ENCODE measurements around the gene BAHCC1.
A peak's percentile ranks its signal among the peaks of the same experiment; 100 is the strongest.

The BAHCC1 gene

DNA sequence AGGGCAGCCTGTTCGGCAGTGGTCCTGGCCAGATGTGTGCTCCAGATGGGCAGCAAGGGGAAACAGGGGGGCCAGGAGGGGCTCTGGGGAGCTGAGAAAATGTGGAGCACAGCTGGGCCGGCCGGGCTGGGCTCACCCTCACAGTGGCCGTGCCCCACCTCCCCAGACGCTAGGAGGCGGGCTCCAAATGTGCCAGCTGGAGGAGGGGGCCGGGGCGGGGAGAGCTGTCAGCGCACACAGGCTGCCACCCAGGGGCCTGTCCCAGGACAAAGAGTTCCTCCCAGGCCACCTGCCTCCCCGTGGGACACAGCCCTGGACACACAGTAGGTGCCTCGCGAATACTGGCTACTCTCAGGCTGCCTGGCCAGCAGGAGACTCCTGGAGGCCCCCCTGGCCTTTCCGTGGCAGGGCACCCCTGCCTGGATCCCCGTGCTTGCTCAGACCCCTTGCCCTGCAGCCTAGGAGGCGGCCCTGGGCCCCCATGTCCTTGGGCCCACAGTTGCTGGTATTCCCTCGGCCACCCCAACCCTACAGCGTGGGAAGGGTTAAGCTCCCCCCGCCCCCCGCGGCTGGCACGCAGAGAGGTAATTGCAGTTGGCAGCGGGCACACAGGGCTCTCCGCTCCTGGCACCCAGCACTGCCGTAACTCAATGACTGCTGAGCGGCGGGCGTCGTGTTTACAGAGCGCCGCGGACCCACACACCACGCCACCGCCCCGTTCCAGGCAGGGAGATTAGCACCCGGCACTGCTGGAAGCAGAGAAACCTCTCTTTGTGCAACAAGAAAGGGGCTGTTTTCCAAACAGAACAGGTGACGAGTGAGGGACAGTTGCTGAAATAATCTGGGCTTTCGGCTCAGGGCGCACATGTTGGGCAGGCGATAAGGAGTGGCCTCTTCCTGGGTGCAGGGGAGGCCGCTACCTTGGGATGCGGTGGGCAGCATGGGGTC, 32.2 kb downstream of the BAHCC1 start:
- DNase-seq (ENCODE audit: low spot score): no peak

GRCh38 chr17:81428121-81428515, 32.9 kb downstream of the BAHCC1 start:
- DNase-seq (ENCODE audit: low spot score): peak; percentile 69

DNA sequence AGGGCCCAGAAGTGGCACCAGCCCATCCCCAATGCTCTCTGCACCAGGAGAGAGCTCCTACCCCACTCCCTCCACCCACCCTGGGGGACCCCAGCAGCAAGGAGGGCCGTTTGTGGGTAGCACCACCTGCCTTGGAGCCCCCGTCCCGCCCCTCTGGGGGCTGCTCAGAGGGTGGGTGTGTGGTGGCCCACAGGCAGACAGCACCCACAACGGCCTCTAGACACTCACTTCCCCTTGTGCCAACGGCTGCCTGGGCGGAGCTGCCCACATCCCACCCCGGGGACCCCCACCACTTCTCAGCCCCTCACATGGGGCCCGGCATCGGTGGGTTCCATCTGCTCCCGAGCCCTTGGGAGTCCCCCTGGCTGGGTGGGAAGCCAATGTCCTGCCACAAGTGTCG, 33.3 kb downstream of the BAHCC1 start:
- DNase-seq (ENCODE audit: low spot score): no peak

DNA sequence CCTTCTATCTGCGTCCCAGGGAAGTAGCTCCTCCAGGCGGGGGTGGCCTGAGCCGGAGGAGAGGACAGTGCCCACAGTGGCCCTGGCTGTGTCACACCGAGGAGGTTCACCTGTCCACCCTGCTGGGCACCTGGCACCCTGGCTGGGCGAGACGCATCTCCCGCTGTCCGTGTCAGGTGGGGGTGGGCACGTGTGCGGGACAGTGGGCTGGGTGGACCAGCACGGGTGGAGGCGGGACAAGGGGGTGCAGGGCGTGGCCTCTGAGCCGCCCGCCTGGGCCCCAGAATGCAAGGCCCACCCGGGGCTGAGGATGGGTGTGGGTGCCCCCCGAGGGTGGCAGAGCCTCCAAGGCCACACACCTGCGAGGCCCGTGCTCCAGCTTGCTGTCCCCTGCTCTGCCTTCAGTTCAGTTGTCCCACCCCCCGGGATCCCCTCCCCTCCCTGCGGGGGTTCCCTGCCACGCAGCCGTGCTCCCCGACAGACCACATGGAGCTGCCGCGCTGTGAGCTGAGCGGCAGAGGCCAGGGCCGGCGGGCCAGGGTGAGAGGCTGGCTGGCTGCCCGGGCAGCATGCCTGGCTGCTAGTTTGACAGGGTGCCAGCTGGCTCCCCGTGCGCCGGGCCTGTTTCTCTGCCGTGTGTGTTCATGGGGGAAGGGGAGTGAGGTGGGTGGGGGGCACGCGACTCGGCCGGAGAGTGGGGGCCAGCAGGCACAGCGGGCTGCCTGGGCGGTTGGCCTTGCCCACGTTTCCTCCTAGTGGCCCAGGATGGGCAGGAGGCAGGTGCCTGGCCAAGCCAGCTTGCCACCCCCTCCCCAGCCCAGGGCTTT, 33.9 kb downstream of the BAHCC1 start:
- peak; percentile 78 for DNase-seq (ENCODE audit: low spot score)

DNA sequence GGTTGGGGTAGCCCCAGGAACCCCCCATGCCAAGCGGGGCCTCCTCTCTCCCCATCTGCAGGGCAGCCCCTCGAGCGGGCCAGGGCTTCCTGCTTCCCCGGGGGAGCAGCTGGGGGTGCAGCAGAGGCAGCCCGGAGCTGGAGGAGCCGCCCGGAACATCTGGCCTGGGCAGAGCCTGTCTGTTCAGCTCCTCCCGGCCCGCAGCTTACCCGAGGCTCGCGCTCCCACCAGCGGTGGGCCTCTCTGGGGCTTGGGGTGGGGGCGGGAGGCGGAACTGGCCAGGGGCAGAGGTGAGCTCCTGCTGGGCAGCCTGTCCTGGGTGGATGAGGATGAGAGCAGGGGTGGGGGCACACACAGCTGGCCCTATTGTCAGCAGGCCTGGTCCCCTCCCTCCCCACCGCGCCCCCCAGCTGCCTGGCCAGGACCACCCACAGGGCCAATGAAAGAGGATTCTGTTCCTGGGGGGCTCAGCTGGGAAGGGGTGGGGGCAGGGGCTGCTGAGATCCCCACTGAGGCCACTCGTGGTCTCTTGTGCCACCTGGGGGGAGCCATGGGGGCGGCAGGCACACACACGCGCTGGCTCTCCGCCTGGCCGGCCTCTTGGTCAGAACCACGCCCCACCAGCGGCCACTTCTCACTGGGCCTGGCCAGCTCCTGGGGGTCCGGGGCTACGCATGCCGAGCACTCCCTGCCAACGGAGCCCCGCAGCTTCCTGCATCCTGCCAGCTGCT, 34.7 kb downstream of the BAHCC1 start:
- no peak for DNase-seq (ENCODE audit: low spot score)

- DNase-seq (ENCODE audit: low spot score): no peak
Measured at GRCh38 chr17:81431545-81432482, 36.6 kb downstream of the BAHCC1 start.

GRCh38 chr17:81432941-81433340, 37.7 kb downstream of the BAHCC1 start:
- no peak for DNase-seq (ENCODE audit: low spot score)

DNA sequence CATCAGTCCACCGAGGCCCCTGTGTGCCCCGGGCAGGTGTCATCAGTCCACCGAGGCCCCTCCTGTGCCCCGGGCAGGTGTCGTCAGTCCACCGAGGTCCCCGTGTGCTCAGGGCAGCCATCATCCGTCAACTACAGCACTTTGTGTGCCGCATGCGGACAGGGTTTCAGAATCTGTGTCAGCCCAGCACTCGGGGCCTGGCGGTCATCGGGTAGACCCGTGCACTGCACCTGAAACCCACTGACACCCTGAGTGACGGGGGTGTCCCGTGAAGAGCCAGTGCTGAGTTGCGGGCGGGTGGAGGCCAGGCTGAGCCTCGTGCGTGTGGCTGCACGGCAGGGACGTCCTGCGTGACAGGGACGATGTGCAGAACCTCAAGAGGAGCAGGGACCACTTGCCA, 38.4 kb downstream of the BAHCC1 start:
- DNase-seq (ENCODE audit: low spot score): no peak

GRCh38 chr17:81434072-81434471, 38.8 kb downstream of the BAHCC1 start:
- peak; percentile 49 for DNase-seq (ENCODE audit: low spot score)

GRCh38 chr17:81434681-81435417, 39.6 kb downstream of the BAHCC1 start:
- no peak for DNase-seq (ENCODE audit: low spot score)

DNA sequence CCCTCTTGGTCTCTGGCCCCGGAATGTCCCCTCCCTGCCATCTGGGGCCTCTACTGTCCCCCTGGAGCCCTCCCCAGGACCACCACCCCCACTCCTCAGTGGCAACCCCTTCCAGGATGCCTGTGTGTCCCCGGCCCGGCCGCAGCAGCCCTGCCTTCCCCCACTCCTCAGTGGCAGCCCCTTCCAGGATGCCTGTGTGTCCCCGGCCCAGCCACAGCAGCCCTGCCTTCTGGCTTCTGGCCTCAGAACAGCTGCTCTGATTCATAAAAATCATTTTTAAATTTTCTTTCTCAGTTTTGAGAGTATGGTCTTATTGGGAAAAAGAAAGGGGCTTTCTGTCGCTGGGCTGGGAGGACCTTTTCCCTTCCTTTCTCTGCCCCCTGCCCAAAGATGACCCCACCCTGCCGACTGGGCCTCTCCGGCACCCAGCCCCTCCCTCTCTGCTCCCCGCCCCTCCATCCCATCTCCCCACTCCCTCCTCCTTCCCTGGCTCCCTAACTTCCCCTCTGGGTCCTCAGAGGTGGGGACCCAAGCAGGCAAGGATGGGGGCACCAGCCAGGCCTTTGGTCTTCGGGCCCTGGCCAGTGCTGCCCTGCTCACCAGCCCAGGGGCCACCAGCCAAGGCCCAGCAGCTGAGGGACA, 40.5 kb downstream of the BAHCC1 start:
- DNase-seq (ENCODE audit: low spot score): no peak

- peak; percentile 29 for DNase-seq (ENCODE audit: low spot score)
Measured at GRCh38 chr17:81436294-81436849, 41.1 kb downstream of the BAHCC1 start.

- DNase-seq (ENCODE audit: low spot score): no peak
Measured at GRCh38 chr17:81437191-81437651, 42.0 kb downstream of the BAHCC1 start.

DNA sequence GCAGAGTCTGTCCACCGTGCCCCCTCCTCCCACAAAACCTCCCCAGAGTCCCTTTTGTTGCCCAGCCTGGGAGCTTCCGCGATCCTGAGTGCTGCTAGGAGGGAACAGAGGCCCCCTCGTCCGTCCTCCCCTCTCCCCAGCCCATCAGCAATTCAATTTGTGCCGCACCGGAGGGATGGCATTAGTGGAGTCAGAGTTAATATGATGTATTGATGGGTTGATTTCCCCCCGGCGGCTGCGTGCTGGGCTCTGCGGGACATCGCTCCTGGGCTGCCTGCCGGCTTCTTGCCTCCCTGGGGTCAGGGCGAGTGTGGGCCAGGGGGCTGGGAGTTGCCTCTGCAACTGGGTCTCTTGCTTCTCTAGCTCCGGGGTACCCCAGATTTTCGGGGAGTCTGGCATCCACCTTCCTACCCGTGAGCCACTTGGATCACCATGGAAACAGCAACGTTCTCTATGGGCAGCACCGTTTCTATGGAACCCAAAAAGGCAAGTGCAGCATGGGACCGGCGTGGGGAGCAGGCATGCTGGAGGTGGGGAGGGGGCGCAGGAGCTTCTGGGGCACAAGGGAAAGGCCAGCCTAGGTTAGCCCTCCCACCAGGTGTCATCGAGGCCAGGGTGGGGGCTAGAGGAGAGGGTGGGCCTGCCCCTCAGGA, 42.9 kb downstream of the BAHCC1 start:
- no peak for DNase-seq (ENCODE audit: low spot score)

DNA sequence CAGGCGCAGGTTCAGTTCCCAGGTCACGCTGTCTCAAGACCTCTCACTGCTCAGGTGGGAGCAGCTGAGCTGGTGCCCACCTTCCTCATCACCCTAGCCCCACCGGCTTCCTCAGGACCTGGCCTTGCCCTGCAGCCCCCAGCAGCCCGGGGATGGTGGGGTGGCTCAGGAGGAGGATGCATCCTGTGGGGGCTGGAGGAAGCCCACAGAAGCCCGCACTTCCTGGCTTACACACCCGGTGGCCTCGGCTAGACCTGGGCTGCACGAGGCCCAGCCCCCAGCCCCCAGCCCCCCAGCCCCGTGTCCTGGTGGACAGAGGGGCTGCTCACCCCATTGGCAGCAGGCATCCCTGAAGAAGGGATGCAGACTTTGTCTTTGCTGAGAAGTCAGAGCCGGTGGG, 43.4 kb downstream of the BAHCC1 start:
- DNase-seq (ENCODE audit: low spot score): no peak

GRCh38 chr17:81440051-81440471, 44.8 kb downstream of the BAHCC1 start:
- DNase-seq (ENCODE audit: low spot score): no peak

GRCh38 chr17:81440511-81441244, 45.4 kb downstream of the BAHCC1 start:
- DNase-seq (ENCODE audit: low spot score): no peak

DNA sequence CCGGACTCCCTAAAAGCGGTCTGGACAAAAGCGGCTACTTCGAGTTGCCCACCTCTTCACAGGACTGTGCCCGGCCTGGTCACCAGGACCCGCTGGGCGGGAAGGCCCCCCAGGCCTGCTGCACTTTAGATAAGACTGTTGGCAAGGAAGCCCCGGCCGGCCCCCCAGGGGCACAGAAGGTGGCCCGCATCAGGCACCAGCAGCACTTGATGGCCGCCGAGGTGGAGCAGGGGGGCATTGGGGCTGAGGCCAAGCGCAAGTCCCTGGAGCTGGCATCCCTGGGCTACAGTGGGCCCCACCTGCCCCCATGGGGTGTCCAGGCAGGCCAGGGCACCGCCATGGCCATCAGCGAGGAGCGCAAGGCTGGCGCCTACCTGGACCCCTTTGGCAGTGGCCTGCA, 47.5 kb downstream of the BAHCC1 start:
- no peak for DNase-seq (ENCODE audit: low spot score)
